NCI-H2081 (cell line): ENCODE data around the gene ONECUT2.

Experiments
- DNase-seq, 2 experiments: peaks; one replicate each; lab custom pipeline; 2025; lab: John Stamatoyannopoulos, UW

Gene ONECUT2

GRCh38 chr18:57529151-57529550 lies 94.0 kb downstream of the ONECUT2 start:
- DNase-seq, result no peak

GRCh38 chr18:57533006-57533867 lies 98.1 kb downstream of the ONECUT2 start:
- DNase-seq, result no peak

- DNase-seq, result no peak
Observed at GRCh38 chr18:57533868-57534510, 98.8 kb downstream of the ONECUT2 start.

- DNase-seq, result no peak
Observed at GRCh38 chr18:57534511-57534909, 99.3 kb downstream of the ONECUT2 start.

- DNase-seq, result no peak
Observed at GRCh38 chr18:57538614-57539013, 103.4 kb downstream of the ONECUT2 start.

- no peak for DNase-seq
Observed at GRCh38 chr18:57539702-57540101, 104.5 kb downstream of the ONECUT2 start.
